ENCODE results near the gene GPR149. TPM values are rescaled to one million over a fixed set of nuclear protein-coding genes. Genes with fewer than 3 reads are reported as not detected.

The GPR149 gene
- total and polyA plus RNA-seq, 2 donors (not counting 3 experiments of a cell fraction or from before 2014, with no cell fraction given) = not detected

DNA sequence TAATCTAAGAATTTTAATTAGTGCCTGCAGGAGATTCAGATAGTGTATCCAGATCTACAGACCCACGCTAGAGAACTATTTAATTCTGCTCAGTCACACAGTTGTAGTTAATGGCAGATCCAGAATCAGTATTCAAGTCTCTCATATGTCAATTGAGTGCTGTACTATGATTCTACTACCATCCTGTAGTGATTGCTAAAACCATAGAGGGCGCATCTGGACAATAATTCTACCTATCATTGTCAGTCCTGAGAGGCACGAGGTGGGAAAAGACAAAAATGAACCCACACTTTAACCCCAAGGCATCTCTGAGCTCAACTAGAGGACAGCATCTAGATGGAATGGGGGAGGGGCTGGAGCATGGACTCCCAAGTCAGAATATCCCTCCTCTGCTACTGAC lies 128.4 kb downstream of the GPR149 start:
- FAIRE-seq (no peak), DNase-seq (ENCODE audit: low read depth, low spot score) (no peak)
- POLR2A ChIA-PET = no interaction called here
- Histone ChIP-seq H4K20me1 (replicated peaks; ENCODE audit: control insufficient read depth, extremely low read depth, insufficient read depth, low read length) (no peaks in the 10 kb centered on the region), H3K36me3 (ENCODE audit: control insufficient read depth in 2 of 2, extremely low read depth in 1 of 2, insufficient read depth in 2 of 2, low read length in 2 of 2) (peaks cover 11 to 15% of the 10 kb centered on the region in 2 experiments), H3K4me2 (ENCODE audit: insufficient read depth, low read length) (no peak overlapping the region), H3K79me2 (ENCODE audit: control insufficient read depth, insufficient read depth, low read length) (no peaks in the 10 kb centered on the region), H3K9ac (replicated peaks; ENCODE audit: extremely low read depth, insufficient read depth, low read length) (no peak overlapping the region), H3K9me3 (replicated peaks; ENCODE audit: control insufficient read depth, insufficient read depth, low read length) (no peaks in the 10 kb centered on the region), H3K4me3 (replicated peaks in 1 of 3; ENCODE audit: insufficient read depth in 1 of 3, low read depth in 1 of 3, low read length in 3 of 3) (no peak overlapping the region), H3K9me1 (replicated peaks; ENCODE audit: control insufficient read depth, extremely low read depth, insufficient read depth, low read length) (no peaks in the 10 kb centered on the region), H2AFZ (ENCODE audit: low read depth, low read length) (no peak overlapping the region), H3K27me3 (ENCODE audit: control insufficient read depth in 2 of 2, insufficient read depth in 2 of 2, low read length in 2 of 2) (no peaks in the 10 kb centered on the region), H3K4me1 (ENCODE audit: control insufficient read depth, extremely low read depth, insufficient read depth, low read length) (no peaks in the 10 kb centered on the region), H3K27ac (ENCODE audit: insufficient read depth, low read depth, low read length) (no peak overlapping the region)
- dilution Hi-C loops (cut with MboI; ENCODE audit: extremely low pct_ligation_motif_present, low sequenced_read_pairs) = no loop called here
- CTCF ChIA-PET = no interaction called here
- no TSS peak for BruUV-seq (replicated peaks)
- intact Hi-C loops (cut with micrococcal nuclease) = no loop called here
- TF ChIP-seq MYC (IDR thresholded peaks at IDR 0.05; ENCODE audit: low read depth, low read length) = no peak
- no peak for TF ChIP-seq POLR2A (IDR thresholded peaks at IDR 0.05; ENCODE audit: low read depth, low read length)
- no peak for TF ChIP-seq JUN (IDR thresholded peaks at IDR 0.05; ENCODE audit: borderline replicate concordance, insufficient read depth, insufficient read length, low read depth)

- ChIA-PET CTCF (no interaction called here), POLR2A (no interaction called here)
- dilution Hi-C loops (cut with MboI; ENCODE audit: extremely low pct_ligation_motif_present, low sequenced_read_pairs) (no loop called here), intact Hi-C loops (cut with micrococcal nuclease) (no loop called here)
- H2AFZ ChIP-seq (ENCODE audit: low read depth, low read length) = no peak overlapping the region
- no peaks in the 10 kb centered on the region for H4K20me1 ChIP-seq (replicated peaks; ENCODE audit: control insufficient read depth, extremely low read depth, insufficient read depth, low read length)
- TF ChIP-seq POLR2AphosphoS5 (IDR thresholded peaks at IDR 0.05; ENCODE audit: insufficient read depth, low read depth, low read length) (no peak), CTCF (IDR thresholded peaks at IDR 0.05; ENCODE audit: extremely low read depth in 1 of 2, insufficient read depth in 1 of 2, low read depth in 1 of 2, low read length in 2 of 2) (no peak), GATA2 (IDR thresholded peaks at IDR 0.05; ENCODE audit: insufficient read depth, insufficient read length, low read depth, low read length) (no peak), POLR2A (IDR thresholded peaks at IDR 0.05; ENCODE audit: low read depth, low read length) (no peak)
- no peaks in the 10 kb centered on the region for H3K27me3 ChIP-seq (ENCODE audit: control insufficient read depth in 2 of 2, insufficient read depth in 2 of 2, low read length in 2 of 2)
- H3K36me3 ChIP-seq (ENCODE audit: control insufficient read depth in 2 of 2, extremely low read depth in 1 of 2, insufficient read depth in 2 of 2, low read length in 2 of 2) = peaks cover 4 to 9% of the 10 kb centered on the region in 2 experiments
- H3K27ac ChIP-seq (ENCODE audit: insufficient read depth, low read depth, low read length) = no peak overlapping the region
- H3K4me3 ChIP-seq (replicated peaks in 1 of 3; ENCODE audit: insufficient read depth in 1 of 3, low read depth in 1 of 3, low read length in 3 of 3) = no peak overlapping the region
- DNase-seq (ENCODE audit: low read depth, low spot score) = no peak
- H3K4me1 ChIP-seq (ENCODE audit: control insufficient read depth, extremely low read depth, insufficient read depth, low read length) = no peaks in the 10 kb centered on the region
- BruUV-seq (replicated peaks) = no TSS peak
- H3K9me1 ChIP-seq (replicated peaks; ENCODE audit: control insufficient read depth, extremely low read depth, insufficient read depth, low read length) = no peaks in the 10 kb centered on the region
- H3K9ac ChIP-seq (replicated peaks; ENCODE audit: extremely low read depth, insufficient read depth, low read length) = no peak overlapping the region
- no peak for FAIRE-seq
- no peaks in the 10 kb centered on the region for H3K9me3 ChIP-seq (replicated peaks; ENCODE audit: control insufficient read depth, insufficient read depth, low read length)
- H3K4me2 ChIP-seq (ENCODE audit: insufficient read depth, low read length) = no peak overlapping the region
- no peaks in the 10 kb centered on the region for H3K79me2 ChIP-seq (ENCODE audit: control insufficient read depth, insufficient read depth, low read length)
Measured at GRCh38 chr3:154294016-154294415, 136.0 kb downstream of the GPR149 start.
